SJSA1 (cell line): ENCODE results near the gene TGFBR1. TPM values are rescaled to one million over a fixed set of nuclear protein-coding genes. Genes with fewer than 3 reads are reported as not detected.

ENCODE experiments used
- DNase-seq, 2 experiments: peaks; one replicate each; pipeline ENCODE4 v3.0.0-alpha.2; 2015 to 2020; ENCODE audit warnings: low spot score in 2 of 2, low read depth in 1 of 2
- H3K27ac ChIP-seq: fragments of 250-450 bp; sonication (Bioruptor Pico); 2 replicates; pipeline ENCODE4 v1.5.1; 2020; ENCODE audit warnings: mild to moderate bottlenecking, moderate library complexity
- H3K27me3 ChIP-seq: fragments of 250-450 bp; sonication (Bioruptor Pico); replicated peaks from 2 replicates; pipeline ENCODE4 v1.5.1; 2020; ENCODE audit warnings: mild to moderate bottlenecking, moderate library complexity
- H3K36me3 ChIP-seq: fragments of 250-450 bp; sonication (Bioruptor Pico); 2 replicates; pipeline ENCODE4 v1.5.1; 2020; ENCODE audit warnings: mild to moderate bottlenecking
- H3K4me1 ChIP-seq: fragments of 250-450 bp; sonication (Bioruptor Pico); replicated peaks from 2 replicates; pipeline ENCODE4 v1.6.1; 2021; ENCODE audit warnings: mild to moderate bottlenecking
- H3K4me3 ChIP-seq: fragments of 250-450 bp; sonication (Bioruptor Pico); 2 replicates; pipeline ENCODE4 v1.5.1; 2020; ENCODE audit warnings: mild to moderate bottlenecking
- H3K9me3 ChIP-seq: fragments of 250-450 bp; sonication (Bioruptor Pico); replicated peaks from 2 replicates; pipeline ENCODE4 v1.5.1; 2020; ENCODE audit warnings: mild to moderate bottlenecking
- total RNA-seq: library from RNA; depleted of rRNA; stranded (reverse); fragments of >200 nt; shearing (Covaris generic); gene quantifications from 2 replicates; pipeline ENCODE4 v1.2.3, GENCODE V29; 2014; rRNA removed

Gene TGFBR1
- total RNA-seq, result 29.3 and 36.0 TPM in 2 replicates

DNA sequence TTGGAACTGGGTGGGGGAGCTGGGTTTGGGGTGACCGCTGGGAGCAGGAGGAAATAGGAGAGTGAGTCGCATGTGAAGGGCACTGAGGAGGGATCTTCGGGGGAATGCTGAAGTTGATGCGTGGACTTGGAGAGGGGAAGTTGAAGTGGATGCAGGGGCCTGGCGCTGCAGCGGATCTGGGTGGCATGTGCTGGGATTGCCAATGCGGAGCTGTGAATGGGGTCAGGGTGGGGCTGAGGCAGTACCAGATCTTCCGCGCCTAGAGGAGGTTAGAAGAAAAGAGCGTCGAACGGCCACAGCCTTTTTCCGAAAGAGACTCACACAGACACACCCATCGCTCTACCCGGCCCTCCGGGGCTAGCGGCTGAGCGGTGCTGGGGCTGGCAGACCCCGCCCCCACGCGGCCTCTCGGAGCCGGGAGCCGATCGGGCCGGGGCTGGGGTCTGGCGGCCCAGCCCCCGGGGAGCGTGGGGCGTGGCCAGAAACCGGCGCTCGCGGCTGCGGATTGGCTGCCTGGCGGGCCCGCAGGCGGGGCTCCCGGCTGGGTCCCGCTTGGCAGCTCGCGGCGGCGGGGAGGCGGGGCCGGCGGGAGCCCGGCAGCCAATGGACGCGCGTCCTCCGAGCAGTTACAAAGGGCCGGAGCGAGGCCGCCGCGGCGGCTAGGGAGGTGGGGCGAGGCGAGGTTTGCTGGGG is at the start of gene TGFBR1:
Gene TGFBR1 (plus strand): TSS at position 655 of the 693 bp plus-strand sequence. CDS start 93 bp downstream, outside the sequence.
- Histone ChIP-seq H3K27me3 (no peaks in the 10 kb centered on the region), H3K4me3 (peak within 1 kb of the TSS; percentile 81), H3K36me3 (no peaks in the 10 kb centered on the region; the same call in 1 of the 2 replicates), H3K9me3 (no peaks in the 10 kb centered on the region), H3K27ac (peak within 1 kb of the TSS; percentile 62), H3K4me1 (peaks cover 19% of the 10 kb centered on the region)
- DNase-seq, result peak; percentile 90 to 93

DNA sequence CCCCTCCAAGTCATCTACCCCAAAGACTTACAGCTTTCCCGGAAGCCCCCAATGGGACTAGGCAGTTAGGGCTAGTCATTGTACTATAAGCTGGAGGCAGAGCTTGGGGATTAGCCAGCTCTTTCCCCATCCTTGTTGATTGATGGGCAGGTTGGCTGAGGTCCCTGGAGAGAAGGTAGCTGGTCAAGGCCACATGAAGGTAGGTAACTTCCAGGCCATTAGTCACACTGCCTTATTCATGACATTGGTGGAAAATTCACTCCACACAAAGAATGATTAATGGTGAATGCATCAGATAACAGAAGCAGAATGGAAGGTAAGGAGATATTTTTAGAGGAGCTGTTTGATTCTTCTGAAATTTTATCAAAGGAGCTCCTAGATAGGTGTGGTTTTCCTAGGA is 49.5 kb upstream of the TGFBR1 start:
- no peaks in the 10 kb centered on the region for H3K36me3 ChIP-seq
- H3K4me1 ChIP-seq, result peaks cover 36% of the 10 kb centered on the region
- H3K4me3 ChIP-seq, result no peak overlapping the region
- DNase-seq, result no peak
- H3K27ac ChIP-seq, result no peak overlapping the region
- H3K9me3 ChIP-seq, result no peaks in the 10 kb centered on the region
- H3K27me3 ChIP-seq, result no peaks in the 10 kb centered on the region

DNA sequence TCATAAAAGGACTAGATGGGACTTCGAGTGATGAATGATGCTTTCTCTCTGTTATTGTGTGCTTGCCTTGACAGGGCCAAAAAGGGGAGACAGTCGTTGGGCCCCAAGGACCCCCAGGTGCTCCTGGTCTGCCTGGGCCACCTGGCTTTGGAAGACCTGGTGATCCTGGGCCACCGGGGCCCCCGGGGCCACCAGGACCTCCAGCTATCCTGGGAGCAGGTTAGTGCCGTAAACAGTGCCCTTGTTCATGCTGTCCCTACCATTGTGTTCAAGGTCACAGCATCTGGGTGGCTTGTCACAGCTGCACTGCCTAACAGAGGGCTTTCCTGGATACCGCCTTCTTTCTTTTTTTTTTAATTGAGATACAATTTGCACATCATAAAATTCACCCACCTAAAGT is 48.7 kb upstream of the TGFBR1 start:
- Histone ChIP-seq H3K27me3 (no peaks in the 10 kb centered on the region), H3K4me1 (peaks cover 32% of the 10 kb centered on the region), H3K4me3 (no peak overlapping the region), H3K27ac (no peak overlapping the region), H3K36me3 (no peaks in the 10 kb centered on the region), H3K9me3 (no peaks in the 10 kb centered on the region)
- DNase-seq, result no peak

DNA sequence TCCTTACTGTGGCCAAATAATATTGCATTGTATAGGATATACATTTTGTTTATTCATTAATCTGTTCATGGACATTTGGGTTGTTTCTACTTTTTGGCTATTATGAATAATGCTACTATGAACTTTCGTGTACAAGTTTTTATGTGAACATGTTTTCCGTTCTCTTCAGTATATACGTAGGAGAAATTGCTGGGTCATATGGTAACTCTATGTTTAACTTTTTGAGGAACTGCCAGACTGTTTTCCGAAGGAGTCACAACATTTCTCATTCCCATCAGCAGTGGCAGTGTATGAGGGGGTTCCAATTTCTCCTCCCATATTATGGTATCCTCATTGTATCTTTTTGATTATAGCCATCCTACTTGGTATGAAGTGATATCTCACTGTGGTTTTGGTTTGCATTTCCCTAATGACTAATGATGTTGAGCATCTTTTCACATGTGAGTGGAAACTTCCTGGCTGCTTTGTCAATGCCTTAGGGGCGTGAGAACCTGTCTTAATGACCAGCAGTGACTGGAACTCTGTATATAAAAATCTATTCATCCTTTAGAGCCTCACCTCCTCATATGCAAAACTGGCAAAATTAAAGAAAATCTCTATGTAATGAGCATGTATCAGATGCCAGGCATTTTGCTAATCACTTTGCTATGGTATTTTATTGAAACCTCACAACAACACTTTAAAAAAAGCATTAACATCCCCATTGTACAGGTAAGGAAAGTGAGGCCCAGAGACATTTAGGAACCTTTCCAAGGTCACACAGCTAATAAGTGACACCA is 47.8 kb upstream of the TGFBR1 start:
- Histone ChIP-seq H3K27ac (peak overlapping the region; percentile 38), H3K27me3 (no peaks in the 10 kb centered on the region), H3K9me3 (no peaks in the 10 kb centered on the region), H3K4me3 (no peak overlapping the region), H3K4me1 (peaks cover 32% of the 10 kb centered on the region), H3K36me3 (no peaks in the 10 kb centered on the region)
- DNase-seq, result peak in 1 of 2 experiments; percentile 46

DNA sequence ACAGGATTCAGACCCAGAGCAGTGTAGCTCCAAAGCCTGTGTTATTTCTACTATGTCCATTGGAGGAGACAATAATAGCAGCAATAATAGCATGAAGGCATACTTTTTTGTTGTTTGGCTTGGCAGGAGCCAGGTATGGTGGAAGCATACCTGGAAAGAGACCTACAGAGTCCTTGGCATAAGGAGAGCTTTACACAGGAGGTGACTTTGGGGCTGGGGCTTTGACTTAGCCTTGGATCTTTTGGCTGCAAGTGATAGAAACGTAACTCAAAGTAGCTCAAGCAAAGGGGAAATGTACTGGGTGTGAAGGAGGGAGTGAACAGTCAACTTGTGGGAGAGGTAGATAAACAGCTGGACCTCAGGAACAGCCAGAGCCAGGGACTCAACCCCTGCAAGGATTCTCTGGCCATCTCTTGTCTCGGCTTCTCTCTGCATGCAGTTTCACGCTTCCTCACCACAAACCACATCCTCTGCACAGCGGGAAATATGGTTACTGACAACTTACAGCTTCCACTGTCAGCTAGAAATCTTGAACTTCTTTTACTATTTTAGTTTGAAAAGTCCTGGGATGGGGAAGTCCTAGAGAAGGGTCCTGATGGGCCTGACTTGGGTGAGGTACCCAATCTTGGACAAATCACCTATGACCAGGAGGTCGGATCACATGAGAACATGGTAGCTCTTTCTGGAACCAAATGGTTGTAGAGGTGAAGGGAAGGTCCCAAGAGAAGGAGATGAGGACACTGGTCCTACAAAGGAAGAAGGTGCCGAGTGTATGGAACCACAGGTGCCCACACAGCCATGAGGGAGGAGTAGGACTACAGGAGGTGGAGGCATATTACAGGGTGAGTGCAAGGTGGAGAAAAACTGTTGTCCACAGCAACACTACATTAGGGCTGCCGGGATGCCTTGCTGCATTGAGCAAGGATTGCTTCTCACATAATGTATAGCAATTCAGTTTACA is 47.0 kb upstream of the TGFBR1 start:
- Histone ChIP-seq H3K27ac (peak overlapping the region; percentile 38), H3K9me3 (no peaks in the 10 kb centered on the region), H3K27me3 (no peaks in the 10 kb centered on the region), H3K4me3 (no peak overlapping the region), H3K4me1 (peaks cover 32% of the 10 kb centered on the region), H3K36me3 (no peaks in the 10 kb centered on the region)
- DNase-seq, result peak in 1 of 2 experiments; percentile 33

DNA sequence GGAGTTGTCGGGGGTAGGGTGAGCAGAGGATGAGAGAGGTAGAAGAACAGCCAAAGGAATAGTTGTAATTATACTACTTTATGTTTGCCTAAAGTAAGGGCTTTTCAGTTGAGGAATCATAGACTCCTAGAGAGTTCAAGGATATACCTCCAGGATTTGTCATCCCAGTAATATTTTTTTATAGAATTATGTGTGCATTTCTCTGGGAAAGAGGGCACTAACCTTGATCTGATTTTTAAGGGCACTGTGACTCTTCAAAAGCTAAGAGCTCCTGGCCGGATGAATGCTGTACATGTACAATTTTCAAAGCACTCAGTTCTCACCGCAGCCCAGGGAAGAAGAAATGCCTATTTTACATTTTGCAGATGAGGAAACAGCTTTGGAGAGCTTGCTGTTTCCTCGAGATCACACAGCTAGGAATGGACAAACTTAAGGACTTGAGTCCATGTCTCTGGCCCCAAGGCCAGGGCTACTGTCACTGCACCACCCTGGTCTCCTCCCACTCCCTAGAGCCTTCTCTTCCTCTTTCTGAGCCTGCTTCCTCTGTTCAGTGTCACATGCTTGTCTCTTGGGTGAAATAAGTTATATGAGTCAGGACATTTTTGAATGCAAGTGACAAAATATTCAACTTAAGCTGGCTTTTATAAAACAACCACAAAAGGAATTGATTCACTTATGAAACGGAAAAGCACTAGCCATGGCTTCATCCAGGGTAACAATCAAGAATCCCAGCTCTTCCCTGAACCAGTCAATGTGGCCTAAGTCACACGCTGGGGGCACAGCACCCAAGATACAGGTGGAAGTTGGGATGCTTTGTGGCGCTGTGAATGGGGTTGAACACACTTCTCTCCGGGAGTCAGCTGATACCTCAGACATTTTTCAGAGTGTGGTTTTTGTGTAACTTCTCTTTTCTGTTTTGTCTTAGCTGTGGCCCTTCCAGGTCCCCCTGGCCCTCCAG is 45.7 kb upstream of the TGFBR1 start:
- H3K27me3 ChIP-seq, result no peaks in the 10 kb centered on the region

DNA sequence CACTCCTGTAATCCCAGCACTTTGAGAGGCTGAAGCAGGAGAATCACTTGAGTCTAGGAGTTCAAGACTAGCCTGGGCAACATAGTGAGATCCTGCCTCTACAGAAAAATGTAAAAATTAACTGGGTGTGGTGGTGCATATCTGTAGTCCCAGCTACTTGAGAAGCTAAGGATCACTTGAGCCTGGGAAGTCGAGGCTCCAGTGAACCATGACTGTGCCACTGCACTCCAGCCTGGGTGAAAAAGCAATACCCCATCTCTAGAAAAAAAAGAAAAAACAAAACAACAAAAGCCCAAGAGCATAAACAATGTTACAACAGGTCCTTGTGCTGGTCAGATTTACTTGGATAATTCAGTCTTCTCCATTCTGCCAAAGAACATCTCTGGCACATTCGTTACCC is 44.3 kb upstream of the TGFBR1 start:
- no peak for DNase-seq
- Histone ChIP-seq H3K27ac (no peak overlapping the region), H3K9me3 (no peaks in the 10 kb centered on the region), H3K4me1 (peaks cover 29% of the 10 kb centered on the region), H3K36me3 (no peaks in the 10 kb centered on the region), H3K27me3 (no peaks in the 10 kb centered on the region), H3K4me3 (no peak overlapping the region)

More for the DNA sequence above, 45.7 kb upstream of the TGFBR1 start:
- no peak overlapping the region for H3K4me3 ChIP-seq
- no peak for DNase-seq
- H3K4me1 ChIP-seq, result peaks cover 32% of the 10 kb centered on the region
- no peaks in the 10 kb centered on the region for H3K36me3 ChIP-seq
- no peak overlapping the region for H3K27ac ChIP-seq
- no peaks in the 10 kb centered on the region for H3K9me3 ChIP-seq

DNA sequence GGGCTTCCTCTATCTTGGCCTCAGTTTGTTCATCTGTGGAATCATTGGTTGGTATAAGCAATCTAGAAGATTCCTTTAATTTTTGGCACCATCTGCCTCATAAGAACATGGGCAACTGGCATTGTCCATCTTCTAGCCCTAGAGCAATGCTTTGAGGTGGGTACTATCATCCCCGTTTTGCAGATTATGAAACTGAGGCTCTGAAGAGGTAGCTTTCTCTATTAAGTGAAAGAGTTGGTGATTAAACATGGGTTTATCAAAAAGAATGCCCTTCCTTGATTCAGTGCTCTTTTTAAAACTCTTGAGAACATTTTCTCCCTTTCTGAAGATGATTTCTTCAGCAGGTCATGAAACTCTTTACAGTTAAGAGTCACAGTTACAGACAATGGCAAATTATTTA is 42.4 kb upstream of the TGFBR1 start:
- no peaks in the 10 kb centered on the region for H3K27me3 ChIP-seq
- no peak for DNase-seq
- peaks cover 18% of the 10 kb centered on the region for H3K4me1 ChIP-seq
- H3K4me3 ChIP-seq, result no peak overlapping the region
- no peaks in the 10 kb centered on the region for H3K36me3 ChIP-seq
- H3K9me3 ChIP-seq, result no peaks in the 10 kb centered on the region
- no peak overlapping the region for H3K27ac ChIP-seq

DNA sequence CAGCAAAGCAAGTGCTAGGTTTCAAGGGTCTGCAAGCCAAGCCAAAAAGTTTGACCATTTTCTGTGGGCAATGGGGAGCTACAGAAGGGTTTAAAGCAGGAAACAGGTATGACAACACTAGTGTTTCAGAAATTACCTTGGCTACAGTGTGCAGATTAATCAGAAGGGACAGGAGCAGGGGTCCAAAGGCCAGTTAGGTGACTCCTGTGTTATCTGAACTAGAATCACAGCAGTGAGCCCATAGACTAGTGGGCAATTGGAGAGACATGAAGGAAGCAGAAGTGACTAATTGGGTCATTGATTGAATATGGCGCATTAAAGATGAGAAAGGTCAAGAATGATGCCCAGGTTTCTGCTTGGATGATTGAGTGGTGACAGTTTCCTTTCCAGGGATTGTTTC is 41.4 kb upstream of the TGFBR1 start:
- Histone ChIP-seq H3K27me3 (no peaks in the 10 kb centered on the region), H3K9me3 (no peaks in the 10 kb centered on the region), H3K27ac (no peak overlapping the region), H3K4me1 (peaks cover 8% of the 10 kb centered on the region), H3K4me3 (no peak overlapping the region), H3K36me3 (no peaks in the 10 kb centered on the region)
- DNase-seq, result no peak

DNA sequence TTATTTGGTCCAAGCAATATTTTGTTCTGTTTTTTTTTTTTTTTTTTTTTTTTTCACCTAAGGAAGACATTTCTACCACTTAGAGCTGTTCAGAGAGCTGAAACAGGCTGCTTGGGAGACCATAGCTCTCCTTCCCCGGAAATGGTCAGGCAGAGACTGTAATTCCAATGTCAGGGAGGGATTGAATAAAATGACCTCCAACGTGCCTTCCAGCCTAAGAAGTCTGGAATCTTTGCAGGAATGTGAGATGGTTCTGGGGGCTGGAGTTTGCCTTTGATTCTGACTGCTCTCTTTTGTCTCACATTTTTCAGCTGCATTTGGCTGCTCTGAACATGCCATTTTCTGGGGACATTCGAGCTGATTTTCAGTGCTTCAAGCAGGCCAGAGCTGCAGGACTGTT is 38.3 kb upstream of the TGFBR1 start:
- Histone ChIP-seq H3K4me3 (no peak overlapping the region), H3K9me3 (no peaks in the 10 kb centered on the region), H3K4me1 (0 out of 2 replicates have a peak, but pooled peaks cover 5% of the 10 kb centered on the region), H3K27ac (no peak overlapping the region), H3K27me3 (no peaks in the 10 kb centered on the region), H3K36me3 (no peaks in the 10 kb centered on the region)
- no peak for DNase-seq

DNA sequence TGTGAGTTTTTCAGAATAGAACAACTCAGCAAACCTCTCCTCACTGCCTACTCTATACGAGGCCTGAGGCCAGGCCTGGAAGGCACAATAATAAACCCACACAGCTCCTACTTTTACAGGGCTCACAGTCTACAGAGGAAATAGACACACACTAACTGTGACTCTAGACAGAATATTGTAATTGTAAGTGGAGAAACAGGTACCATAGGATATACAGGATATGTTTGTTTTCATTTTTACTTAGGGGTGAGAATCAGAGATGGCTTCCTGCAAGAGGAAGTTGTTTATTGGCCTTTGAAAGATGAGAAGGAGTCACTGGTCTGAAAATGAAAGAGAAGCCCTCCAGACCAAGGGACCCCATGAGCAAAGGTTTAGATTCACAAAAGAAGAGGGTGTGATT is 35.8 kb upstream of the TGFBR1 start:
- H3K27me3 ChIP-seq, result no peaks in the 10 kb centered on the region
- no peak for DNase-seq
- H3K4me1 ChIP-seq, result 0 out of 2 replicates have a peak, but pooled peaks cover 8% of the 10 kb centered on the region
- H3K9me3 ChIP-seq, result no peaks in the 10 kb centered on the region
- no peak overlapping the region for H3K27ac ChIP-seq
- no peak overlapping the region for H3K4me3 ChIP-seq
- no peaks in the 10 kb centered on the region for H3K36me3 ChIP-seq

DNA sequence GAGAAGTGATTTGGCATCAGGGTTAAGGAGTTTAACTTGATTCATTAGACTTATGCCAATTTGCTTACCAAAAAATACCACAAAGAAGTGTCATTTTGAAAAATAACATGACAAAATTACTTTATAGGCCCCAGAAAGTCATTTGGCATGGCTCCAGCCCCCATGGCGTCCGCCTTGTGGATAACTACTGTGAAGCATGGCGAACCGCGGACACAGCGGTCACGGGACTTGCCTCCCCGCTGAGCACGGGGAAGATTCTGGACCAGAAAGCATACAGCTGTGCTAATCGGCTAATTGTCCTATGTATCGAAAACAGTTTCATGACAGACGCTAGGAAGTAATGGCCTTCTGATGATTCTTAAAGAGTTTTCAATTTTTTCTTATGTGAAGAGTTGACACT is 35.4 kb upstream of the TGFBR1 start:
- Histone ChIP-seq H3K36me3 (no peaks in the 10 kb centered on the region), H3K27ac (no peak overlapping the region), H3K27me3 (no peaks in the 10 kb centered on the region), H3K9me3 (no peaks in the 10 kb centered on the region), H3K4me3 (no peak overlapping the region), H3K4me1 (peaks cover 8% of the 10 kb centered on the region; the same call in 1 of the 2 replicates)
- DNase-seq, result no peak
